ENCODE data around the gene SNAP91.
"Not testable (repeated sequence)": the region's sequence is repeated elsewhere in the genome, so short reads cannot be mapped to it uniquely, and the experiment has no call there.

Gene SNAP91

GRCh38 chr6:83708970-83709747 is at the start of gene SNAP91:
SNAP91 (minus strand) TSS chr6:83709101; CDS start chr6:83707927, 1,174 bp downstream.
- no peak for DNase-seq (ENCODE audit: low read depth)

- DNase-seq (ENCODE audit: low read depth), result no peak
These were observed 49.6 kb upstream of the SNAP91 start for GRCh38 chr6:83758533-83758932.

GRCh38 chr6:83757021-83757420 is 48.1 kb upstream of the SNAP91 start:
- no peak for DNase-seq (ENCODE audit: low read depth)

- DNase-seq (ENCODE audit: low read depth), result no peak
These were observed 47.7 kb upstream of the SNAP91 start for GRCh38 chr6:83756565-83756964.

GRCh38 chr6:83752375-83752774 is 43.5 kb upstream of the SNAP91 start:
- DNase-seq (ENCODE audit: low read depth), result not testable (repeated sequence)

- DNase-seq (ENCODE audit: low read depth), result no peak
These were observed 32.2 kb upstream of the SNAP91 start for GRCh38 chr6:83741089-83741488.

GRCh38 chr6:83735461-83735860 is 26.6 kb upstream of the SNAP91 start:
- DNase-seq (ENCODE audit: low read depth), result no peak

GRCh38 chr6:83729871-83730270 is 21.0 kb upstream of the SNAP91 start:
- no peak for DNase-seq (ENCODE audit: low read depth)

- DNase-seq (ENCODE audit: low read depth), result no peak
These were observed 14.0 kb upstream of the SNAP91 start for GRCh38 chr6:83722876-83723275.

- no peak for DNase-seq (ENCODE audit: low read depth)
These were observed 8.9 kb upstream of the SNAP91 start for GRCh38 chr6:83717809-83718208.

- DNase-seq (ENCODE audit: low read depth), result no peak
These were observed 3.1 kb upstream of the SNAP91 start for GRCh38 chr6:83711958-83712357.

- no peak for DNase-seq (ENCODE audit: low read depth)
These were observed 798 bp upstream of the SNAP91 start for GRCh38 chr6:83709748-83710050.

- DNase-seq (ENCODE audit: low read depth), result no peak
These were observed 343 bp downstream of the SNAP91 start for GRCh38 chr6:83708546-83708969.

GRCh38 chr6:83707829-83708545 is 914 bp downstream of the SNAP91 start:
- no peak for DNase-seq (ENCODE audit: low read depth)

- no peak for DNase-seq (ENCODE audit: low read depth)
These were observed 6.2 kb downstream of the SNAP91 start for GRCh38 chr6:83702749-83703148.

GRCh38 chr6:83702077-83702476 is 6.8 kb downstream of the SNAP91 start:
- DNase-seq (ENCODE audit: low read depth), result no peak

- no peak for DNase-seq (ENCODE audit: low read depth)
These were observed 12.2 kb downstream of the SNAP91 start for GRCh38 chr6:83696674-83697073.

- no peak for DNase-seq (ENCODE audit: low read depth)
These were observed 23.4 kb downstream of the SNAP91 start for GRCh38 chr6:83685481-83685880.

- no peak for DNase-seq (ENCODE audit: low read depth)
These were observed 31.1 kb downstream of the SNAP91 start for GRCh38 chr6:83677791-83678190.

- no peak for DNase-seq (ENCODE audit: low read depth)
These were observed 70.9 kb downstream of the SNAP91 start for GRCh38 chr6:83637953-83638352.

- no peak for DNase-seq (ENCODE audit: low read depth)
These were observed 72.1 kb downstream of the SNAP91 start for GRCh38 chr6:83636800-83637199.

- no peak for DNase-seq (ENCODE audit: low read depth)
These were observed 75.3 kb downstream of the SNAP91 start for GRCh38 chr6:83633609-83634008.

- DNase-seq (ENCODE audit: low read depth), result no peak
These were observed 75.8 kb downstream of the SNAP91 start for GRCh38 chr6:83633149-83633548.

GRCh38 chr6:83629908-83630307 is 79.0 kb downstream of the SNAP91 start:
- not testable (repeated sequence) for DNase-seq (ENCODE audit: low read depth)

All from stimulated activated CD8-positive, alpha-beta memory T cell treated with anti-CD3 and anti-CD28 coated beads, Interleukin-12 subunit alpha, Interleukin-12 subunit beta, amount 100 ng/mL, for 4 hours (primary cell).